ENCODE measurements around the gene AKAP10.

DNA sequence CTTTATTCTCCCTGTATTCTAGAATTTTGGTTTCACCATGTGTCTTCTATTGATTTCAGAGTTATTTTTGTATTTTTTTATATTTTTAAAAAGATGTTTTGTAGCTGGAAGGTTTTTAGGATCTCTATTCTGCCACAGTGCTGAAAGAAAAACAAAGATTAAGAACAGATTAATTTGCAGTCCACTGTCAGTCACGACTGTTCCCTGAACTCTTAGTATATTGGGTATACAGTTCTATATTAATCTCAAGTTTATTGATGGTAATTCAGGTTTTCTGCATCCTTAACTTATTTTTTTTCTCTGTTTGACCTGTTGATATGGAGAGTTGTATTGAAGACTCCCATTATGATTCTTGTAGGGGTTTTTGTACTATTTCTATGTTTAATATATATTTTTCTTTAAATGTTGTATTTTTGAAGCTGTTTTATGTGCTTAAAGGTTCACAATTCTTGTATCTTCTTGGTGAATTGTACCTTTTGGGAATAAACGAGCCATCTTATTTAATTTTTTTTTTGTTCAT is 34.4 kb upstream of the AKAP10 start:
- TF ChIP-seq, protein P1, sequence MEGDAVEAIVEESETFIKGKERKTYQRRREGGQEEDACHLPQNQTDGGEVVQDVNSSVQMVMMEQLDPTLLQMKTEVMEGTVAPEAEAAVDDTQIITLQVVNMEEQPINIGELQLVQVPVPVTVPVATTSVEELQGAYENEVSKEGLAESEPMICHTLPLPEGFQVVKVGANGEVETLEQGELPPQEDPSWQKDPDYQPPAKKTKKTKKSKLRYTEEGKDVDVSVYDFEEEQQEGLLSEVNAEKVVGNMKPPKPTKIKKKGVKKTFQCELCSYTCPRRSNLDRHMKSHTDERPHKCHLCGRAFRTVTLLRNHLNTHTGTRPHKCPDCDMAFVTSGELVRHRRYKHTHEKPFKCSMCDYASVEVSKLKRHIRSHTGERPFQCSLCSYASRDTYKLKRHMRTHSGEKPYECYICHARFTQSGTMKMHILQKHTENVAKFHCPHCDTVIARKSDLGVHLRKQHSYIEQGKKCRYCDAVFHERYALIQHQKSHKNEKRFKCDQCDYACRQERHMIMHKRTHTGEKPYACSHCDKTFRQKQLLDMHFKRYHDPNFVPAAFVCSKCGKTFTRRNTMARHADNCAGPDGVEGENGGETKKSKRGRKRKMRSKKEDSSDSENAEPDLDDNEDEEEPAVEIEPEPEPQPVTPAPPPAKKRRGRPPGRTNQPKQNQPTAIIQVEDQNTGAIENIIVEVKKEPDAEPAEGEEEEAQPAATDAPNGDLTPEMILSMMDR (IDR thresholded peaks at IDR 0.05) = no peak
- TF ChIP-seq POLR2A (IDR thresholded peaks at IDR 0.05) (no peak), EP300 (IDR thresholded peaks at IDR 0.05) (no peak)
